GM12872 (cell line): ENCODE results near the gene PRDX6.

Source experiments
- CTCF ChIP-seq: IDR thresholded peaks from 3 replicates; pipeline ENCODE4 v1.5.1; 2011; ENCODE audit warnings: low read depth, mild to moderate bottlenecking, low read length, moderate library complexity; ENCODE audit not compliant: insufficient read depth

The PRDX6 gene

GRCh38 chr1:173489929-173490328 lies 12.8 kb downstream of the PRDX6 start:
- TF ChIP-seq CTCF: no peak

- TF ChIP-seq CTCF: no peak
These were observed 14.4 kb downstream of the PRDX6 start for GRCh38 chr1:173491508-173491907.

- no peak for TF ChIP-seq CTCF
These were observed 18.6 kb downstream of the PRDX6 start for GRCh38 chr1:173495609-173496267.

GRCh38 chr1:173496757-173497320 lies 19.7 kb downstream of the PRDX6 start:
- no peak for TF ChIP-seq CTCF

- TF ChIP-seq CTCF: no peak
These were observed 22.6 kb downstream of the PRDX6 start for GRCh38 chr1:173499729-173500128.

- no peak for TF ChIP-seq CTCF
These were observed 25.0 kb downstream of the PRDX6 start for GRCh38 chr1:173502104-173502503.

GRCh38 chr1:173503391-173503790 lies 26.3 kb downstream of the PRDX6 start:
- no peak for TF ChIP-seq CTCF
